ENCODE measurements around the gene EDEM3.
"Not testable (repeated sequence)": the region's sequence is repeated elsewhere in the genome, so short reads cannot be mapped to it uniquely, and the experiment has no call there.

The EDEM3 gene

GRCh38 chr1:184724843-184725242 lies 29.8 kb downstream of the EDEM3 start:
- no peak for DNase-seq

GRCh38 chr1:184716158-184716557 lies 38.5 kb downstream of the EDEM3 start:
- no peak for DNase-seq

GRCh38 chr1:184709418-184709817 lies 45.2 kb downstream of the EDEM3 start:
- DNase-seq = no peak

GRCh38 chr1:184708084-184708676 lies 46.5 kb downstream of the EDEM3 start:
- DNase-seq = no peak

GRCh38 chr1:184705271-184705670 lies 49.4 kb downstream of the EDEM3 start:
- no peak for DNase-seq

- peak in 1 of 2 donors; percentile 5 for DNase-seq
Observed at GRCh38 chr1:184701816-184702215, 52.8 kb downstream of the EDEM3 start.

GRCh38 chr1:184698969-184699368 lies 55.7 kb downstream of the EDEM3 start:
- no peak for DNase-seq

- DNase-seq = no peak
Observed at GRCh38 chr1:184698016-184698415, 56.6 kb downstream of the EDEM3 start.

GRCh38 chr1:184696403-184696802 lies 58.3 kb downstream of the EDEM3 start:
- no peak for DNase-seq

- no peak for DNase-seq
Observed at GRCh38 chr1:184695023-184695422, 59.6 kb downstream of the EDEM3 start.

- no peak for DNase-seq
Observed at GRCh38 chr1:184693011-184693410, 61.6 kb downstream of the EDEM3 start.

GRCh38 chr1:184691719-184692324 lies 62.8 kb downstream of the EDEM3 start:
- peak; percentile 25 to 41 for DNase-seq

GRCh38 chr1:184686540-184686939 lies 68.1 kb downstream of the EDEM3 start:
- DNase-seq = no peak

GRCh38 chr1:184685116-184685515 lies 69.5 kb downstream of the EDEM3 start:
- no peak for DNase-seq

- no peak for DNase-seq
Observed at GRCh38 chr1:184684285-184685074, 70.2 kb downstream of the EDEM3 start.

GRCh38 chr1:184682956-184683355 lies 71.7 kb downstream of the EDEM3 start:
- DNase-seq = no peak

GRCh38 chr1:184680611-184681225 lies 73.9 kb downstream of the EDEM3 start:
- not testable (repeated sequence) for DNase-seq

GRCh38 chr1:184679472-184679871 lies 75.2 kb downstream of the EDEM3 start:
- not testable (repeated sequence) for DNase-seq

GRCh38 chr1:184677344-184677743 lies 77.3 kb downstream of the EDEM3 start:
- DNase-seq = no peak

- DNase-seq = no peak
Observed at GRCh38 chr1:184673305-184673704, 81.4 kb downstream of the EDEM3 start.

- no peak for DNase-seq
Observed at GRCh38 chr1:184672013-184672726, 82.5 kb downstream of the EDEM3 start.

GRCh38 chr1:184669391-184669790 lies 85.3 kb downstream of the EDEM3 start:
- no peak for DNase-seq

GRCh38 chr1:184665360-184665759 lies 89.3 kb downstream of the EDEM3 start:
- no peak for DNase-seq
